ENCODE results near the gene INSYN2A.

Gene INSYN2A

GRCh38 chr10:127157506-127158200 is 38.7 kb downstream of the INSYN2A start:
- no peak overlapping the region for H3K27ac ChIP-seq
- no peak overlapping the region for H3K4me3 ChIP-seq

GRCh38 chr10:127157089-127157488 is 39.3 kb downstream of the INSYN2A start:
- H3K27ac ChIP-seq, result no peak overlapping the region
- H3K4me3 ChIP-seq, result no peak overlapping the region

GRCh38 chr10:127154831-127155620 is 41.4 kb downstream of the INSYN2A start:
- Histone ChIP-seq H3K27ac (no peak overlapping the region), H3K4me3 (no peak overlapping the region)

- Histone ChIP-seq H3K4me3 (no peak overlapping the region), H3K27ac (no peak overlapping the region)
These were observed 43.2 kb downstream of the INSYN2A start for GRCh38 chr10:127153181-127153580.

GRCh38 chr10:127151981-127152699 is 44.3 kb downstream of the INSYN2A start:
- no peak overlapping the region for H3K4me3 ChIP-seq
- H3K27ac ChIP-seq, result no peak overlapping the region

GRCh38 chr10:127151541-127151940 is 44.9 kb downstream of the INSYN2A start:
- Histone ChIP-seq H3K27ac (no peak overlapping the region), H3K4me3 (no peak overlapping the region)

- no peak overlapping the region for H3K4me3 ChIP-seq
- no peak overlapping the region for H3K27ac ChIP-seq
These were observed 46.3 kb downstream of the INSYN2A start for GRCh38 chr10:127150136-127150535.

- Histone ChIP-seq H3K27ac (peak overlapping the region in 3 of 21 experiments; percentile 10 to 62 (median 36)), H3K4me3 (no peak overlapping the region)
These were observed 46.8 kb downstream of the INSYN2A start for GRCh38 chr10:127149501-127150081.

- H3K4me3 ChIP-seq, result no peak overlapping the region
- peak overlapping the region in 6 of 21 experiments; percentile 10 to 62 (median 38) for H3K27ac ChIP-seq
These were observed 47.5 kb downstream of the INSYN2A start for GRCh38 chr10:127148933-127149220.

GRCh38 chr10:127148066-127148932 is 48.1 kb downstream of the INSYN2A start:
- Histone ChIP-seq H3K27ac (peak overlapping the region in 6 of 21 experiments; percentile 10 to 62 (median 38)), H3K4me3 (no peak overlapping the region)

- Histone ChIP-seq H3K4me3 (no peak overlapping the region), H3K27ac (no peak overlapping the region)
These were observed 49.7 kb downstream of the INSYN2A start for GRCh38 chr10:127146661-127147060.

Measured in skin epidermis (tissue), 12 donors.